ENCODE results near the gene S100A3.
"Not testable (repeated sequence)": the region's sequence is repeated elsewhere in the genome, so short reads cannot be mapped to it uniquely, and the experiment has no call there.

S100A3 gene, protein sequence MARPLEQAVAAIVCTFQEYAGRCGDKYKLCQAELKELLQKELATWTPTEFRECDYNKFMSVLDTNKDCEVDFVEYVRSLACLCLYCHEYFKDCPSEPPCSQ

DNA sequence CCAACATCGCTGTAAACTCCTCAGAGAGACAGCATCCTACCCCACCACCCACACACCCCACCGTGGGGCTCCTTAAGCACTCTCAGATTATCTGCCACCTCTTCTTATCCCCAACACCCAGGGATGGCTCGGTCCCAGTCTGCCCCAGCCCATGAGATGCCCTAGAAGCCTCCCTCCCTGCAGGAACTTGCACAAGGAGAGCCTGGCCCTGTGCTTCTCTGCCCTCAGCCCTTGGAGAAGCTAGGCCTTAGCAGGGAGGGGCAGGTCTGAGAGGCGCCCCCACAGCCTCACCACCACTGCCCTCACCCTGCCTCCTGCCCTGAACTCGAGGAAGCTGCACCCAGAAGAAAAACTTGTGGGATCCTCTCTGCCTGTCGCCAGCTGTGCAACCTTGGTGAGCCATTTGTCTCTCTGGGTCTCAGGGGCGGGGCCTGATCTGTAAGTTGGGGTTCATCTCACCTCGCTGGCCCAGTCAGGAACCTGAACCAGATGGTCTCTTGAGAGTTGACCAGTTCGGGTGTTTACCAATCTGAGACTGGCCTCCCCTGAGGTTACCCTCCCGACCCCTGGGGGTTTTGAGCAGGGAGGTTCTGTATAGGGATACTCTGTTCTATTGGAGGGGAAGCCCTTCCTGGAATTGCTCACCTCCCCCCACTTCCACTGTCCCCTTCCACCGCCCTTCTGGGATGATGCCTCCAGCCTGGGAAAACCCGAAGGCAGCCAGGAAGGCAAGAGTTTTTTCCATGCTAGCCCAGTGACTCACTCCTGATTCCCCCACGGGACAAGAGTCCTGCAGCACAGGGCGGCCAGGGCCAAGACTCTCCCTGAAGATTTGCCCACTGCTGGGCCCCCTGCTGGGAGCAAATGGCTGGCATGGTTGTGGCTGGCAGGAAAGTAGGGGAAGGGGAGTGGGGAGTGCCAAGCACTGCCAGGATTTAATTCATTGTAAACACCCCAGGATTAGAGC, at the start of gene S100A3:
TSS of gene S100A3 (minus strand) at position 537 of the 967 bp plus-strand sequence. CDS start 773 bp downstream, outside the sequence.
- no peak for DNase-seq

GRCh38 chr1:153598309-153599172, 49.5 kb upstream of the S100A3 start:
- no peak for DNase-seq

GRCh38 chr1:153597206-153597605, 48.1 kb upstream of the S100A3 start:
- DNase-seq, result no peak

- no peak for DNase-seq
Measured at GRCh38 chr1:153592748-153593147, 43.7 kb upstream of the S100A3 start.

GRCh38 chr1:153588482-153588881, 39.4 kb upstream of the S100A3 start:
- DNase-seq, result no peak

- DNase-seq, result not testable (repeated sequence)
Measured at GRCh38 chr1:153588033-153588432, 39.0 kb upstream of the S100A3 start.

- no peak for DNase-seq
Measured at GRCh38 chr1:153587314-153587713, 38.3 kb upstream of the S100A3 start.

- no peak for DNase-seq
Measured at GRCh38 chr1:153586347-153586746, 37.3 kb upstream of the S100A3 start.

DNA sequence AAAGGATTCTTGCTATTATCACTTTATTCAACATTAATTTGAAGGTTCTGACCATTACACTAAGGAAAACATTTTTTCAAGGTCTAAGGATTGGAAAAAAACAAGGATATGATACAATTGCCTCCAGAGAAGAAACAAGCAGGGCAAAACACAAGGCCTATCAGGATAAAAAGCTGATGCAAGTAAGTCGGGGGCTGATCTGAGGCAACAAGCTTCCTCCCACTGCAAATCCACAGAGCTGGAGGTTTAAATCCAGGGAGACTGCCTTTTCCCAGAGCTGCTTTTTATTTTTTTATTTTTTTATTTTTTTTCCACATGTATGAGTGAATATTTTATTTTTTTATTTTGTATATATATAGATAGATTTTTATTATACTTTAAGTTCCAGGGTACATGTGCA, 35.9 kb upstream of the S100A3 start:
- no peak for DNase-seq

GRCh38 chr1:153583976-153584375, 34.9 kb upstream of the S100A3 start:
- DNase-seq, result no peak

GRCh38 chr1:153583514-153583913, 34.5 kb upstream of the S100A3 start:
- DNase-seq, result not testable (repeated sequence)

- DNase-seq, result not testable (repeated sequence)
Measured at GRCh38 chr1:153582836-153583235, 33.8 kb upstream of the S100A3 start.

DNA sequence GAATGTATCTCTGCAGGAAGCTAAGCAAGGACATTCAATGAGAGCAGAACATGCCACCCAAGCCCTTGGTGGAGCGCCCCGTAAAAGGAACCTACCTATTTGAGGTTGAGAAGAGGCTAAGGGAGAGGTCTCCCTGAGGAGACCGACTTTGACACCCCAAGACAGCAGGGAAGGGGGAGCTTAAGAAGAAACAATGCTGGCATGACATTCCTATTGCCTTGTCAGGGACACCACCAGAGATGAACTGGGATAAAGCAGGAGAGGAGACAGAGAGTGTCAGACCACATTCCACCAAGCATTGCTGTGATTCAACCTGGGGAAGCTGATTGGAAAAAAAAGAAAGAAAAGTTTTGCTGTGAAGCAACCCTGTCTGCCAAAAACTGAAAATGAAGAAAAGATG, 29.9 kb upstream of the S100A3 start:
- no peak for DNase-seq

DNA sequence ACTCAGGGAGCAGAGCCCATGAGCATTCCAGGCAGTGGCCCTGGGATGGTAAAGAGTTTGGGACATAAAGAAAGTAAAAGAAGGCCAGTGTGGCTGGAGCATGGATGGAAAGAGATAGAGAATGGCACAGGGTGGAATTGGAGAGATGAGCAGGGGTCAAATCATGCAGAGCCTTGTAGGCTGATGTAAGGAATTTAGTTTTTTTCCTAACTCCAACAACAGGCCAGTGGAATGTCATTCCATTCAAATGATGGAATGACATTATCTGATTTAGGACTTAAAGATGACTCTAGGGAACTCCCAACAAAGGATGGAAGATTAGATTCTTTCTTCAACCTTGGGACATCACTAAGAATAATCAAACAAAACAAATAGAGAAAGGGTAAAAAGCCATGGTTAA, 29.4 kb upstream of the S100A3 start:
- no peak for DNase-seq

- DNase-seq, result no peak
Measured at GRCh38 chr1:153577624-153578051, 28.6 kb upstream of the S100A3 start.

- no peak for DNase-seq
Measured at GRCh38 chr1:153577138-153577537, 28.1 kb upstream of the S100A3 start.

DNA sequence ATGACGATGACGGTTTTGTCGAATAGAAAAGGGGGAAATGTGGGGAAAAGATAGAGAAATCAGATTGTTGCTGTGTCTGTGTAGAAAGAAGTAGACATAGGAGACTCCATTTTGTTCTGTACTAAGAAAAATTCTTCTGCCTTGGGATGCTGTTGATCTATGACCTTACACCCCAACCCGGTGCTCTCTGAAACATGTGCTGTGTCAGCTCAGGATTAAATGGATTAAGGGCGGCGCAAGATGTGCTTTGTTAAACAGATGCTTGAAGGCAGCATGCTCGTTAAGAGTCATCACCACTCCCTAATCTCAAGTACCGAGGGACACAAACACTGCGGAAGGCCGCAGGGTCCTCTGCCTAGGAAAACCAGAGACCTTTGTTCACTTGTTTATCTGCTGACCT, 26.4 kb upstream of the S100A3 start:
- DNase-seq, result not testable (repeated sequence)

DNA sequence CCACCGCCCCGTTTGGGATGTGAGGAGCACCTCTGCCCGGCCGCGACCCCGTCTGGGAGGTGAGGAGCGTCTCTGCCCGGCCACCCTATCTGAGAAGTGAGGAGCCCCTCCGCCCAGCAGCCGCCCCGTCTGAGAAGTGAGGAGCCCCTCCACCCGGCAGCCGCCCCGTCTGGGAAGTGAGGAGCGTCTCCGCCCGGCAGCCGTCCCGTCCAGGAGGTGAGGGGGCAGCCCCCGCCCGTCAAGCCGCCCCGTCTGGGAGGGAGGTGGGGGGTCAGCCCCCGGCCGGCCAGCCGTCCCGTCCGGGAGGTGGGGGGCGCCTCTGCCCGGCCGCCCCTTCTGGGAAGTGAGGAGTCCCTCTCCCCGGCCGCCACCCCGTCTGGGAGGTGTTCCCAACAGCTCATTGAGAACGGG, 26.0 kb upstream of the S100A3 start:
- DNase-seq, result not testable (repeated sequence)

- no peak for DNase-seq
Measured at GRCh38 chr1:153573351-153573750, 24.3 kb upstream of the S100A3 start.

GRCh38 chr1:153572569-153573015, 23.5 kb upstream of the S100A3 start:
- DNase-seq, result peak; percentile 38

- no peak for DNase-seq
Measured at GRCh38 chr1:153571706-153572105, 22.6 kb upstream of the S100A3 start.

GRCh38 chr1:153570874-153571273, 21.8 kb upstream of the S100A3 start:
- no peak for DNase-seq

GRCh38 chr1:153569465-153569864, 20.4 kb upstream of the S100A3 start:
- DNase-seq, result no peak

Measured in stimulated activated CD4-positive, alpha-beta T cell treated with anti-CD3 and anti-CD28 coated beads, Interleukin-12 subunit alpha, Interleukin-12 subunit beta, amount 100 ng/mL, for 4 hours (primary cell).